Stimulated activated CD8-positive, alpha-beta memory T cell treated with anti-CD3 and anti-CD28 coated beads, Interleukin-7, amount 100 ng/mL, for 1 hour (primary cell): ENCODE measurements around the gene TMEM17.

Source experiments
- DNase-seq, 2 donors: peaks; one replicate each; pipeline ENCODE4 v3.0.0-alpha.2; 2020; ENCODE audit warnings: low read depth in 2 of 2

Gene TMEM17

GRCh38 chr2:62455957-62456692 lies 49.9 kb downstream of the TMEM17 start:
- DNase-seq, result no peak

GRCh38 chr2:62453955-62454354 lies 52.0 kb downstream of the TMEM17 start:
- no peak for DNase-seq

GRCh38 chr2:62452701-62453454 lies 53.1 kb downstream of the TMEM17 start:
- DNase-seq, result no peak

- no peak for DNase-seq
Measured at GRCh38 chr2:62450716-62451191, 55.2 kb downstream of the TMEM17 start.
